Activated B cell treated with CpG ODN at 0.5 μM for 24 hours (primary cell): ENCODE data around the gene ANKS1B. TPM values are rescaled to one million over a fixed set of nuclear protein-coding genes. Genes with fewer than 3 reads are reported as not detected.

ENCODE experiments used
- ATAC-seq: fragments of 200-7000 bp; cut with Tn5 transposase; one replicate; pipeline ENCODE4 v1.10.0; 2021; ENCODE audit warnings: low read depth, mild to moderate bottlenecking, moderate library complexity
- CTCF ChIA-PET: fragments of 350-600 bp; sonication (Branson Sonifier 250); formaldehyde crosslinking; loops from one replicate; lab custom pipeline; 2021; ENCODE audit warnings: antibody characterized with exemption; lab: Charles Lee
- POLR2A ChIA-PET: fragments of 350-600 bp; sonication (Branson Sonifier 250); formaldehyde crosslinking; loops from one replicate; lab custom pipeline; 2021; ENCODE audit warnings: antibody characterized with exemption; lab: Charles Lee
- DNase-seq: peaks from one replicate; pipeline ENCODE4 v3.0.0; 2022
- H3K27ac Mint-ChIP-seq: one replicate; pipeline ENCODE4 v1.8.0; 2020; ENCODE audit warnings: mixed read lengths
- H3K27me3 Mint-ChIP-seq: one replicate; pipeline ENCODE4 v1.8.0; 2021; ENCODE audit warnings: mixed read lengths
- H3K36me3 Mint-ChIP-seq: one replicate; pipeline ENCODE4 v1.8.0; 2021; ENCODE audit warnings: low read depth, mixed read lengths
- H3K4me1 Mint-ChIP-seq: one replicate; pipeline ENCODE4 v1.8.0; 2021; ENCODE audit warnings: mixed read lengths
- H3K4me3 Mint-ChIP-seq: one replicate; pipeline ENCODE4 v1.8.0; 2020; ENCODE audit warnings: mild to moderate bottlenecking, mixed read lengths
- H3K9me3 Mint-ChIP-seq: one replicate; pipeline ENCODE4 v1.8.0; 2020; ENCODE audit warnings: mixed read lengths
- CTCF ChIP-seq: fragments of 200-600 bp; IDR thresholded peaks from one replicate; pipeline ENCODE4 v1.8.0; 2022; ENCODE audit warnings: antibody characterized with exemption, mild to moderate bottlenecking
- intact Hi-C: fragments of 100-400 bp; cut with micrococcal nuclease; formaldehyde crosslinking; loops from one replicate; pipeline ENCODE4 v1.15.1; 2024
- total RNA-seq: library from RNA; stranded (reverse); gene quantifications from 2 replicates; pipeline ENCODE4 v1.2.3, GENCODE V29; 2022

The ANKS1B gene
- total RNA-seq, 1 donor from 2014 or later = not detected

GRCh38 chr12:99392091-99392850 is 592.5 kb downstream of the ANKS1B start:
- ChIA-PET POLR2A (no interaction called here), CTCF (no interaction called here)
- H3K27me3 Mint-ChIP-seq = no peaks in the 10 kb centered on the region
- no peak for TF ChIP-seq CTCF
- no peaks in the 10 kb centered on the region for H3K4me1 Mint-ChIP-seq
- no peaks in the 10 kb centered on the region for H3K9me3 Mint-ChIP-seq
- DNase-seq (no peak), ATAC-seq (no peak)
- H3K36me3 Mint-ChIP-seq = no peaks in the 10 kb centered on the region
- H3K4me3 Mint-ChIP-seq = no peak overlapping the region
- H3K27ac Mint-ChIP-seq = no peak overlapping the region
- intact Hi-C loops = no loop called here

GRCh38 chr12:99390707-99391106 is 594.0 kb downstream of the ANKS1B start:
- Mint-ChIP-seq H3K9me3 (no peaks in the 10 kb centered on the region), H3K27me3 (no peaks in the 10 kb centered on the region), H3K36me3 (no peaks in the 10 kb centered on the region), H3K27ac (no peak overlapping the region), H3K4me1 (no peaks in the 10 kb centered on the region), H3K4me3 (no peak overlapping the region)
- CTCF ChIA-PET = no interaction called here
- intact Hi-C loops = no loop called here
- POLR2A ChIA-PET = no interaction called here
- TF ChIP-seq CTCF = no peak
- DNase-seq = no peak
- no peak for ATAC-seq

GRCh38 chr12:99389751-99390150 is 595.0 kb downstream of the ANKS1B start:
- Mint-ChIP-seq H3K36me3 (no peaks in the 10 kb centered on the region), H3K4me1 (no peaks in the 10 kb centered on the region), H3K4me3 (no peak overlapping the region), H3K27ac (no peak overlapping the region), H3K27me3 (no peaks in the 10 kb centered on the region), H3K9me3 (no peaks in the 10 kb centered on the region)
- CTCF ChIA-PET = no interaction called here
- no peak for TF ChIP-seq CTCF
- ATAC-seq = no peak
- intact Hi-C loops = no loop called here
- no peak for DNase-seq
- POLR2A ChIA-PET = no interaction called here

GRCh38 chr12:99388671-99389195 is 596.0 kb downstream of the ANKS1B start:
- DNase-seq = no peak
- Mint-ChIP-seq H3K36me3 (no peaks in the 10 kb centered on the region), H3K27ac (no peak overlapping the region), H3K4me1 (no peaks in the 10 kb centered on the region), H3K4me3 (no peak overlapping the region), H3K9me3 (no peaks in the 10 kb centered on the region), H3K27me3 (no peaks in the 10 kb centered on the region)
- POLR2A ChIA-PET = no interaction called here
- CTCF ChIA-PET = no interaction called here
- no peak for TF ChIP-seq CTCF
- intact Hi-C loops = no loop called here
- no peak for ATAC-seq

- Mint-ChIP-seq H3K4me3 (no peak overlapping the region), H3K36me3 (no peaks in the 10 kb centered on the region), H3K27ac (no peak overlapping the region), H3K27me3 (no peaks in the 10 kb centered on the region), H3K4me1 (no peaks in the 10 kb centered on the region), H3K9me3 (no peaks in the 10 kb centered on the region)
- intact Hi-C loops = no loop called here
- no peak for ATAC-seq
- TF ChIP-seq CTCF = no peak
- DNase-seq = no peak
- CTCF ChIA-PET = no interaction called here
- POLR2A ChIA-PET = no interaction called here
Observed at GRCh38 chr12:99387661-99388060, 597.1 kb downstream of the ANKS1B start.
